GM12865 (cell line): ENCODE results near the gene PIK3C3.

Experiments
- DNase-seq: peaks from one replicate; pipeline ENCODE4 v3.0.0; 2010; ENCODE audit warnings: low read depth
- H3K4me3 ChIP-seq: 2 replicates; pipeline ENCODE4 v1.5.1; 2011; ENCODE audit warnings: mild to moderate bottlenecking, low read depth, low read length, control low read depth
- CTCF ChIP-seq: IDR thresholded peaks from 2 replicates; pipeline ENCODE4 v1.5.1; 2011; ENCODE audit warnings: low read length, control low read depth, low read depth, inconsistent platforms; ENCODE audit not compliant: insufficient read depth; ENCODE audit errors: missing control alignments

PIK3C3 gene

GRCh38 chr18:42028247-42028832 is 73.3 kb downstream of the PIK3C3 start:
- TF ChIP-seq CTCF = peak; percentile 61
- DNase-seq = peak; percentile 29
- no peak overlapping the region for H3K4me3 ChIP-seq

- no peak for TF ChIP-seq CTCF
- no peak overlapping the region for H3K4me3 ChIP-seq
- DNase-seq = no peak
Observed at GRCh38 chr18:42029092-42029491, 74.1 kb downstream of the PIK3C3 start.

GRCh38 chr18:42030586-42031182 is 75.7 kb downstream of the PIK3C3 start:
- H3K4me3 ChIP-seq = no peak overlapping the region
- peak; percentile 21 for TF ChIP-seq CTCF
- peak; percentile 10 for DNase-seq

GRCh38 chr18:42032447-42032846 is 77.4 kb downstream of the PIK3C3 start:
- no peak overlapping the region for H3K4me3 ChIP-seq
- TF ChIP-seq CTCF = no peak
- DNase-seq = no peak

GRCh38 chr18:42033137-42033810 is 78.2 kb downstream of the PIK3C3 start:
- TF ChIP-seq CTCF = no peak
- DNase-seq = no peak
- no peak overlapping the region for H3K4me3 ChIP-seq

- TF ChIP-seq CTCF = no peak
- no peak for DNase-seq
Observed at GRCh38 chr18:42038936-42039335, 83.9 kb downstream of the PIK3C3 start.

More at GRCh38 chr18:42038936-42039335, 83.9 kb downstream of the PIK3C3 start:
- H3K4me3 ChIP-seq = no peak overlapping the region
